SKM-1 treated with dmso at 0.1 percent for 144 hours (cell line): Measurements from ENCODE around the gene STX10.

Experiments
- DNase-seq: peaks from one replicate; lab custom pipeline; 2025; ENCODE audit not compliant: unreplicated experiment; lab: John Stamatoyannopoulos, UW

The STX10 gene

GRCh38 chr19:13101590-13102415 is 48.4 kb downstream of the STX10 start:
- no peak for DNase-seq

- no peak for DNase-seq
Observed at GRCh38 chr19:13100841-13101589, 49.2 kb downstream of the STX10 start.

- no peak for DNase-seq
Observed at GRCh38 chr19:13100031-13100588, 50.1 kb downstream of the STX10 start.

- DNase-seq: peak; percentile 81
Observed at GRCh38 chr19:13099073-13099999, 50.8 kb downstream of the STX10 start.

- no peak for DNase-seq
Observed at GRCh38 chr19:13098277-13099072, 51.7 kb downstream of the STX10 start.

GRCh38 chr19:13097463-13098258 is 52.5 kb downstream of the STX10 start:
- no peak for DNase-seq

- no peak for DNase-seq
Observed at GRCh38 chr19:13097033-13097462, 53.1 kb downstream of the STX10 start.

GRCh38 chr19:13095934-13096927 is 53.9 kb downstream of the STX10 start:
- peak; percentile 52 for DNase-seq

GRCh38 chr19:13095393-13095784 is 54.8 kb downstream of the STX10 start:
- DNase-seq: no peak

- no peak for DNase-seq
Observed at GRCh38 chr19:13094771-13095392, 55.3 kb downstream of the STX10 start.

- DNase-seq: no peak
Observed at GRCh38 chr19:13094106-13094504, 56.1 kb downstream of the STX10 start.
